ENCODE measurements around the gene ZNF628.
"Not testable (repeated sequence)": the region's sequence is repeated elsewhere in the genome, so short reads cannot be mapped to it uniquely, and the experiment has no call there.

Gene ZNF628

DNA sequence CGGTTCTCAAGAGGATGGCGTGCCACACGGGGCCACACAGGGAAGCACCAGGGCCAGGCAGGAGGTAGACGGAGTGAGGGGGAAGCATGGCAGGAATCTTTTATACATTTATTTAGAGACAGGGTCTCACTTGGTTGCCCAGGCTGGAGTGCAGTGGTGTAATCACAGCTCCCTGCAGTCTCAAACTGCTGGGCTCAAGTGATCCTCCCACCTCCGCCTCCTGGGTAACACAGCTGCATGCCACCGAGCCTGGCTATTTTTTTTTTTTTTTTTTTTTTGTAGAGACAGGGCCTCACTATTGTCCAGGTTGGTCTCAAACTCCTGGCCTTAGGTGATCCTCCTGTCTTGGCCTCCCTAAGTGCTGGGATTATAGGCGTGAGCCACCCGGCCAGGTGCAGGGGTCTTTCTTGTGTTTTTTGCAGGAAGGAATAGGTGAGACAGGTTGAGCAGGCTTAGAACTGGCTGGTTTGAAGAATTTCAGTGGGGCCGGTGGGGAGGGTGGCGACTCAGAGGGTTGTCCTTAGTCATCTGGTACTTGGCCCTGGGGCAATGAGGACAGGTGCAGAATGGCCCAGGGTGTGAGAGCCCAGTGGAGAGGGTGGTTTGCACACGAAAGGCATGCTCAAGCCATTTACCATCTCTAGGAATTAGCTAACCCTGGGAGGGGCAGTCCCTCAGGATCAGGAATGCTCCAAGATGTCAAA is 19.4 kb downstream of the ZNF628 start:
- in situ Hi-C loops (cut with MboI; ENCODE audit: low sequenced_read_pairs): no loop called here

DNA sequence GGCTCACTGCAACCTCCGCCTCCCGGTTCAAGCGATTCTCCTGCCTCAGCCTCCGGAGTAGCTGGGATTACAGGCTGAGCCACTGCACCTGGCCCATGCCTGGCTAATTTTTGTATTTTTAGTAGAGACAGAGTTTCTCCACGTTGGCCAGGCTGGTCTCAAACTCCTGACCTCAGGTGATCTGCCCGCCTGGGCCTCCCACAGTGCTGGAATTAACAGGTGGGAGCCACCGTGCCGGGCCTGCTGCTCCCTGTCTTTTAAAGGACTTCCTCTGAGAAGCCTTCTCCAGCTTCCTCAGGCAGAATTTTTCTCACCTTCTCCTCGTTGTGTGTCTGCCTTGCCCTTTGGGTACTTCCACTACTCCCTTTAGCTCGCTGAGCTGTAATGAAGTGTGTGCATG is 20.4 kb downstream of the ZNF628 start:
- in situ Hi-C loops (cut with MboI; ENCODE audit: low sequenced_read_pairs): not testable (repeated sequence)

DNA sequence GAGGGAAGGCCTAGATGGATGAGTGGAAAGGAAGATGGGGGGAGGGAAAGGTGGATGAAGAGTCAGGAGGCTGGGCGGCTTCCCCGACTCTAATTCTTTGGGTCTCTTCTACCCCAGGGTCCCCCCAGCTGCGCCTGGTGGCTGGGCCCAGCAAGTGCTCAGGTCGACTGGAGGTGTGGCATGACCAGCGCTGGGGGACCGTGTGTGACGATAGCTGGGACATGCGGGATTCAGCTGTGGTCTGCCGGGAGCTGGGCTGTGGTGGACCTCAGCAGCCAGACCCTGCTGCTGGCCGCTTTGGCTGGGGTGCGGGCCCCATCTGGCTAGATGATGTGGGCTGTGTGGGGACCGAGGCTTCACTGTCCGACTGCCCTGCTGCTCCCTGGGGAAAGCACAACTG is 21.3 kb downstream of the ZNF628 start:
- in situ Hi-C loops (cut with MboI; ENCODE audit: low sequenced_read_pairs): no loop called here

DNA sequence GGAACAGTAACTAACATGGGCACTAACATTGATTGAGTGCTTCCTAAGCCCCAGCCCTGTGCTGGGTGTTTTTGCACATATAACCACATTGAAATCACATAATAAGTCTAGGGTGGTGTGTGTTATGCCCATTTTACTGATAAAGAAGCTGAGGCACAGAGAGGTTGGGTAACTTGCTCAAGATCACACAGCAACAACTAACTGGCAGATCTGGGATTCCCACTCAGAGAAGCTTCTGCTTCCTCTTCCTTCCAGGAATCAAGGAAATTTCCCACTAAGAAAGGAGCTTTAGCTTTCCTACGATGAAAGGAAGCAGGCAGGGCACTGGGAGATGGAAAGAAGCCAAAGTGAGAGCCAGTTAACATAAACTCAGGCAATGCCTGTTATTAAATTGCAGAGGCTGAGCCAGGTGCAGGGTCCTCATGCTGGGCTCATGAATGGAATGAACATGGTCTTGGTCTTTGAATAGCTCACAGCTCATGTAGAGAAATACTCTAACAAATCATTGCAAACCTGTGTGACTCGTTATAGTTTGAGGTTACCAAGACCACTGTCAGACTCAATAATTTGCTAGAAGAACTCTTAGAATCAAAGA is 21.9 kb downstream of the ZNF628 start:
- in situ Hi-C loops (cut with MboI; ENCODE audit: low sequenced_read_pairs): no loop called here

DNA sequence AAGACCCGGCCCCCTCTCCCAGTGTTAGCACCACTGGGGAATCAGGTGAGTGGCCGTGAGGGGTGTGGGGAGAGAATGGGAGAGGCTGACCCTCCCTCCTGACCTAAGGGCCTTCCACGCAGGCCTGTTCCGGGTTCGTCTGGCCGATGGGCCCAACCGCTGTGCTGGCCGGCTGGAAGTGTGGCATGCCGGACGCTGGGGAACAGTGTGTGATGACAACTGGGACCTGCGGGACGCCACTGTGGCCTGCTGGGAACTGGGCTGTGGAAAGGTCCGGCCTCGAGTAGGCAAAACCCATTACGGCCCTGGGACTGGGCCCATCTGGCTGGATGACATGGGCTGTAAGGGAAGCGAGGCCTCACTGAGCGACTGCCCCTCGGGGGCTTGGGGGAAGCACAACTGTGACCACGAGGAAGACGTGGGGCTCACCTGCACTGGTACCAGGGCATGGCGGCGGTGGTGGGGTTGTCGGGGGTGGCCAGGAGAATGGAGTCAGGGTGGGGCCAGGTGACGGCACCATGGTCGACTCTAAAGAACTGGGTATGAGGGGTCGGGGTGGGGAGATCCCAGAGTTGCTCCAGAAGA is 24.0 kb downstream of the ZNF628 start:
- in situ Hi-C loops (cut with MboI; ENCODE audit: low sequenced_read_pairs): no loop called here

DNA sequence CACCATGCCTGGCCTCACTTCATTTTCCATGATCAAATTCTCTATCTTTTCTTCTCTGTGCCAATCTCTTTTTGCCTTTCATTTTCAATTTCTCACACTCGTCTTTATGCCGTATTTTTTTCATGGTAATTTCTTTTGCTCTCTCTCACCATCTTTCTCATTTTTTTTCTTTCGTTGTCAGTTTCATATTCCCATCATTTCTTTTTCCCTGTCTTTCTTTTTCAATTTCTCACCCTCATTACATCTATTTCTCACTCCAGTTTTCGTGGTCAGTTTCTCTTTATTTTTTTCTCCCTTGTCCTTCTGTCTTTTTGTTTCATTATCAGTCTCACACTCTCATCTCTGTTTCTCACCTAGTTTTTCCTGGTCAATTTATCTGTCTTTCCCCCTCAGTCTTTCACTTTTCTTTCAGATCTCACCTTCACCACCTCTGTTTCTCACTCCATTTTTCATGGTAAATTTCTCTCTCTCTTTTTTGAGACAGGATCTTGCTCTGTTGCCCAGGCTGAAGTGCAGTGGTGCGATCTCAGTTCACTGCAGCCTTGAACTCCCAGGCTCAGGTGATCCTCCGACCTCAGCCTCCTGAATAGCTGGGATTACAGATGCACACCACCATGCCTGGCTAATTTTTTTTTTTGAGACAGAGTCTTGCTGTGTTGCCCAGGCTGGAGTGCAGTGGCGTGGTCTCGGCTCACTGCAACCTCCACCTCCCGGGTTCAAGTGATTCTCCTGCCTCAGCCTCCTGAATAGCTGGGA is 26.0 kb downstream of the ZNF628 start:
- in situ Hi-C loops (cut with MboI; ENCODE audit: low sequenced_read_pairs): no loop called here

DNA sequence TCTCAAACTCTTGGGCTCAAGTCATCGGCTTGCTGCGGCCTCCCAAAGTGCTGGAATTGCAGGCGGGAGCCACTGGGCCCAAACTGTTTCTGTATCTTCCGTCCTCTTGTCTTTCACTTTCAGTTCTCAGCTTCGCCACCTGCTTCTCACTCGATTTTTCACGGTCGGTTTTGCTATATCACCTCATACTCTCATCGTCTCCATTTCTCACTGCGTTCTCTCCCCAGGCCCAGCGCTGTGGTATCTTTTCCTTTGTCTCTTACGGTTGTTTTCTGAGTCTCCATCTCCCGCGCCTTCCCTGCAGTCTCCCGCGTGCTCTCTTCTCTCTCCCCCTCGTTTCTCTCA is 26.7 kb downstream of the ZNF628 start:
- in situ Hi-C loops (cut with MboI; ENCODE audit: low sequenced_read_pairs): no loop called here

DNA sequence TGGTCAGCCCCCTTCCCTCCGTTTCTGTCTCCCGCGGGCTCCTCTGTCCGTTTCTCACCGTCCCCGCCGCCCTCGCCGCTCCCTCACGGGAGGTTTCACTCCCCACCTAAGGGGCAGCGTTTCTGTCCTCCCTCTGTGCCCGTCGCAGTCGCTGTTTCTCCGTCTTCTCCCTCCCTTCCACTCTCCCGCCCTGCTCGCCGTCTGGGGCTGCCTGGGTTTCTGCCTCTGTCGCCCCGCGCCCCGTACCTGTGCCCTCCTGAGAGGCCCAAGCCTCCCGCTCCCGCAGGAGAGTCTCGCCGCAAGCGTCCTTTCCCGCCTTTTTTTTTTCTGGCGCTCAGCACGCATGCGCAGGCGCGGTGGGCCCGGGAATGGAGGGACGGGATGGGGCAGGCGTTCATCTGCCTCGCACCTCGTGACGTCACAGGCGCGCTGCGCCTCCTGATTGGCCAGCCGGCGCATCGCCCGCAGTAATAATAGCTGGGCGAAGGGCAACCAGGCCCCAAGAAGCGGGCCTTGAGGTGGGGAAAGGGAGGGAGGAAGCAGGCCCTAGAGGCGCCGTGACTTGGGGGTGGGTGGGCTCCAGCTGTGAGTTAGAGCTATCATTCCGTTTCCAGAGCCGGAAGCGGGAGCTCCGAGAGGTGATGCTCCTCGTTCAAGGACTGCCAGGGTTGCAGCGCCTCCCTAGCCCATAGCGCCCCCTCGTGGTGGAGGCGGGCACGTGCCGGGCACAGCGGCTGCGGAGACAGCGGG is 27.3 kb downstream of the ZNF628 start:
- in situ Hi-C loops (cut with MboI; ENCODE audit: low sequenced_read_pairs): no loop called here

DNA sequence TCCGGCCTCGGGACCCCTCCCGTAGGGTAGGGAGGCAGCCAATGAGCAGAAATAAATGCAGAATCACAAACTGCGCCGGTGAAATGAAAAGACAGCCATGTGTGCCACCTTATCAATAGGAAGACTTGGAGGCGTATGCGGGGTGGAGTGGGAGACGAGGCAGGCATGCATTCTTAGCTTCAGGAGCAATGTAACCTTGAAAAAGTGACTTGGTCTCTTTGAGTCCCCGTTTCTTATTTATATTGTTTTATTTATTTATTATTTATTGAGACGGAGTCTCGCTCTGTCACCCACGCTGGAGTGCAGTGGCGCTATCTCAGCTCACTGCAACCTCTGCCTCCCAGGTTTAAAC is 27.8 kb downstream of the ZNF628 start:
- in situ Hi-C loops (cut with MboI; ENCODE audit: low sequenced_read_pairs): no loop called here

DNA sequence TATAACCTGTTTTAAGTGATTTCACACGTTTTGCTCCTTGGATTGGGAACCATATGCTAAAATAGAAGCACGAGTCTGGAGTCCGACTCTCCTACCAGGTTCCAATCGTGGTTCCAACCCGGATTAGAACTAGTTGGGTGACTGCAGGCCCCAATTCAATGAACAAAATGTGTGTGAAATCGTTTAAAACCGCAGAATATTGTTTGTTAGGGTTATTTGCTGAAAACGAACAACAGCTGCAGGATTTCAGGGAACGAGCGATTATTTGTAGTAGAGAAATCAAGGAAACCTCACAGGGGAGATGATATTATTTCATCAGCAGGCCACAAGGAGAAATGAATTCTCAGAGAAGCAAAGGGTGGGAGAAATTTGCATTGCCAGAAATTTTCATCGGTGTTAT is 28.6 kb downstream of the ZNF628 start:
- in situ Hi-C loops (cut with MboI; ENCODE audit: low sequenced_read_pairs): no loop called here

DNA sequence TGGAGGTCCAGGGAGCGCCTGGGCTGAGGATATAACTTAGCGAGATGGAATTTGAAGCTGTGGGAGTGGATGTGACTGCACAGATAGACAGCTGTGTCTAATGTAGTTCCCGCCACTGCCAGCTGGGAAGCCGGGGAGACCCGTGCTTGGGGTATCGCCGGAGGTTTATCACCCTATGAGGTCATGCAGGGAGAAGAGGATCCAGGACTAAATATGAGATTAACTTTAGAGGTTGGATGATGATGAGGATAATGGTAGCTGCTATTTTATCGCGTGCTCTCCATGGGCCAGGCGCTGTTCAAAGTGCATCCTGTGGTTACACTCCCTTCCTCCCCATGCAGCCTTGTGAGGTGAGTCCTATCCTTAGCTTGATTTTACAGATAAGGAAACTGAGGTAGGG is 31.7 kb downstream of the ZNF628 start:
- in situ Hi-C loops (cut with MboI; ENCODE audit: low sequenced_read_pairs): no loop called here

DNA sequence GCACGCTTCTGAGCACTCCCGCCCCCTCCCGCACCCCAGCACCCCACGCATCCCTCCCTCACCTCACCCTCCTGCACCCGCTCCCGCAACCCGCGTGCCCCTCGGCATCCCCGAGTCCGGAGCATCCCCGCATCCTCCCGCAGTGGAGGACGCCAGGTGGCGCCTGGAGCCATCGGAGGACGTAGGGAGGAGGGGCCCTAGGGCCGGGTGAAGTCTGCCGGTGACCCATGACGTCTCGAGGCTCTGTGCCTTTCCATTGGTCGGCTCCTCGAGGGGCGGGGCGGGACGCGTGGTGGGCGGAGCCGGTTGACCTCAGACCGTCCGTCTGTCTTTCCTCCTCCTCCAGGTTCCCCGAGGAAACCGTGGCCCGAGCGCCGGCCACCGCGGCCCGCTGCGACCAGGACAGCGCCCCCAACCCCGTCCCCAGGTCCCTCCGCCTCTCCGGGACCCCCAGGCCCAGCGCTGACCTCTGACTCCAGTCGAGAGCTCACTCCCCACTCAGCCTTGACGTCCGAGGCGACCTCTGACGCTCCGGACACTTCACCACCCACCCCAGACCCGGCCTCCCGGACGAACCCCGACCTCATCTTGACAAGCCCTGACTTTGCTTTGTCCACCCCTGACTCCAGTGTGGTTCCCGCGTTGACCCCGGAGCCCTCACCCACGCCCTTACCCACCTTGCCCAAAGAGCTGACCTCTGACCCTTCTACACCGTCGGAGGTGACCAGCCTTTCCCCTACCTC is 40.6 kb downstream of the ZNF628 start:
- in situ Hi-C loops (cut with MboI; ENCODE audit: low sequenced_read_pairs): no loop called here

DNA sequence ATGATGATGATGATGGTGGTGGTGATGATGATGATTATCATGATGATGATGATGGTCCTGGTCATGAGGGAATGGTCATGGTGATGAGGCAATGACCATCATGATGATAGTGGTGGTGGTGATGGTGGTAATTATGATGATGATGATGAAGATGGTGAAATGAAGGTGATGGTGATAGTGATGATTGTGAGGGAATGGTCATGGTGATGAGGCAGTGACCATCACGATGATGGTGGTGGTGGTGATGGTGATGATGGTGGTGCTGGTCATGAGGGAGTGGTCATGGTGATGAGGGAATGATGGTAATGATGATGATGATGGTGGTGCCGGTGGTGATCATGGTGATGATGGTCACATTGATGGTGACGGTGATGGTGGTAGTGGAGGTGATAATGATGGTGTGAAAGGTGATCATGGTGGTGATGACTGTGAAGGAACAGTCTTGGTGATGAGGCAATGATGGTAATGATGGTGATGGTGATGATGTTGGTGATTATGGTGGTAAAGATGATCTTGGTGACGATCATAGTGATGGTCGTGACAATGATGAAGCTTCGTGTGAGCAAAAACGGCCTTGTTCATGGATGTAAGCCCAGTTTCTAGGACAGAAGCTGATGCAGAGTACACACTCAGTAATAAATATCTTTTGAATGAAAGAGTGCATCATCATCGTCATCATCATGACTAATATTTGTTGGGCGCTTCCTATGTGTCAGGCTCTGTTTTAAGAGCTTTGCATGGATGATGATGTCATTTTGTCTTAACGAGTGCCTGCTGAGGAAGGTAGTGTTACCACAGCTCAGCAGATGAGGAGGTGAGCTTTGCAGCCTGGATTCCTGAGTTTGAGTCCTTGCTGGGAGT is 43.3 kb downstream of the ZNF628 start:
- in situ Hi-C loops (cut with MboI; ENCODE audit: low sequenced_read_pairs): no loop called here

DNA sequence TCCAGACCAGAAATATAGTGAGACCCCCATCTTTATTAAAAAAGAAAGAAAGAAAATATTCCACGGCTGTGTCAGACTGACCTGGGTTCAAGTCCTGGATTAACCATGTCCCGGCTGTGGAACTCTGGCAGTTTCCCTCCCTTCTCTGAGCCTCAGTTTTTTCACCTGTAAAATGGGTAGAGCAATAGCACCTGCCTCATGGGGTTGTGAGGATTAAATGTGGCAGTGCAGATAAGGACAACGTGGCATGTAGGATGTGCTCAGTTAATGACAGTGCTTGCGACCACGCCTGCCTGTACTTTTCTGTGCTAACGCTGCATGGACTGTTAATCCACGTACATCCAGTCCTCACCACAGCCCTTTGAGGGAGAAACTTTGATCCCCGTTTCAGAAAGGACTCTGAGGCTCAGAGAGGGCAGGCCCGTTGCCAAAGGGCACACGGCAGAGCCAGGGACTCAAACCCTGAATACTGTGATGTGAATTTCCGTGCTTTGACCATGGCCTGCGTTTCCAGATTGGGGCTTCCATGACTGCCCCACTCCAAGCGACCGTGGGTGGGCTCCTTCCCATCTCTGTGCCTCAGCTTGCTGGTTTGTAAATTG is 44.4 kb downstream of the ZNF628 start:
- in situ Hi-C loops (cut with MboI; ENCODE audit: low sequenced_read_pairs): no loop called here

DNA sequence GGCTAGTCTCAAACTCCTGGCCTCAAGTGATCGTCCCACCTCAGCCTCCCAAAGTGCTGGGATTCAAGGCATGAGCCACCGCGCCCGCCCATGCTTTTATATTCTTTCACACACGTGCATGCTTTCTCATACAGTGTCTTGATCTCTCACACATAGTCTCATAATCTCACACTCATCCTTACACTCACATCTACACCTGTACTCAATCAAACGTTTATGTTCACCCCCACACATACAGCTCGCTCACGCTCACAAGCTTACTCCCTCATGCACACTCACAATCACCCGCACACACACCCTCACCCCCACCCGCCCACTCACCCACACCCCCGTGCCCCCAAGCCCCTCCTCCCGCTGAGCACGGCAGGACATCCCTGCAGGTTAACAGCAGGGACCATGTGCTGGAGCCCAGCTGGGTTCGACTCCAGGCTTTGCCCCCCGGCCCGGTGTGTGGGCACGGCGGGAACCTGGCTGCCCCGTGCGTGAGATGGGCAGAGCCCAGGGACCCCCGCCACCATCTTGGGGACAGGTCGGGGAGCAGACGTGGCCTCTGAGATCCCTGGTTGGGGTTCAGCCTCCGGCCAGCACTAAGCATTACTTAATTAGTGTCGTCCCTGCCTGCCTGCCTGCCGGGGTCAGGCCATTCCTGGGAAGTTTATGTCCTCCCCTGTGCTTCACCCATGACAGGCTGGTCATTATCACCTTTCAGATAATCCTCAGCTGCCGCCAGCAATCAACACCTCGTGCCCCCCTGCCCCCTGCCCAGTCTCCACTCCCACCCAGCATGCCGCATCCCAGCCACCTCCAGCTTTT is 49.1 kb downstream of the ZNF628 start:
- in situ Hi-C loops (cut with MboI; ENCODE audit: low sequenced_read_pairs): no loop called here

DNA sequence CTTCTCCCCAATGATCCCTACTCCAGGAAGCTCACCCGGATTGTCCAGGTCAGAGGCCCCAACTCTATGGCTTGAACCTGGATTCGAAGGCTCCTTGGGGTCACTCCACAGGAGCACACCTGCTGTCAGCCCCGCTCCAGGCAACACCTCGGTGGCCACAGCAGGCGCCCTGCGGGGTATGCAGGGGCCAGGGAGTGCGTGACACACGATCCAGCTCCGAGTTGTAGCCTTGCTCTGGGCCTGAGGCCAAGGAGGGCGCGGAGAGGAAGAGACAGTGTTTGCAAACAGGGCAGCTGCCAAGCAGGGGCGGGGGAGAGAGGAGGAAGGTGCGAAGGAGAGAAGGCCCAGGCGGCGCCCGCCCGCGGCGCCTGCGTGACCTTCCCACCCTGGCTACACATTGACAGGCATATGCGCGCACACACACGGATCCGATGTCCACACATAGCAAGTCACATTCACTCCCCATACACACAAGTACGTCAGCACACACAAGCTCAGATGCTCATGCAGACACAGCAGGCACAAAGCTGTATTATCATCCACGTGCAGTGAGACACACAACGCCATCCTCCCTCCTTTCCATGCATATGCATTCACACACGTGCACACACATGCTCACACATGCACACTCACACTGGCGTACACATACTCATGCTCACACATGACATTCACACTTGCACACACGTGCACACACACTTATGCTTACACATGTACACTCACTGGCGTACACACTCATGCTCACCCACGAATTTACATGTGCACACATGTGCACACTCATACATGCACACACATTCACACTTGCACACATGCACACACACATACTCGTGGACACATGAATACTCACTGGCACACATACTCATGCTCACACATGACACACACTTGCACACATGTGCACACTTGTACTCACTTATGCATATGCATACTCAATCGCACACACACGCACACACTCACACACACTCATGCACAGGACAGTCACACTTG is 50.1 kb downstream of the ZNF628 start:
- in situ Hi-C loops (cut with MboI; ENCODE audit: low sequenced_read_pairs): no loop called here
